ENCODE results near the gene ZBTB38. TPM values are rescaled to one million over a fixed set of nuclear protein-coding genes. Genes with fewer than 3 reads are reported as not detected.

ZBTB38 gene
- total RNA-seq, 2 donors from 2014 or later = 101 to 125 TPM

GRCh38 chr3:141412087-141412935, 44.0 kb downstream of the ZBTB38 start:
- intact Hi-C loops (cut with DNase I) = no loop called here
- no peak for DNase-seq (ENCODE audit: low spot score)

GRCh38 chr3:141412936-141413354, 44.6 kb downstream of the ZBTB38 start:
- peak; percentile 97 for DNase-seq (ENCODE audit: low spot score)
- intact Hi-C loops (cut with DNase I) = no loop called here

GRCh38 chr3:141413391-141413790, 45.1 kb downstream of the ZBTB38 start:
- intact Hi-C loops (cut with DNase I) = no loop called here

GRCh38 chr3:141413801-141414689, 45.7 kb downstream of the ZBTB38 start:
- intact Hi-C loops (cut with DNase I) = no loop called here
- no peak for DNase-seq (ENCODE audit: low spot score)

More at GRCh38 chr3:141413391-141413790, 45.1 kb downstream of the ZBTB38 start:
- no peak for DNase-seq (ENCODE audit: low spot score)

- intact Hi-C loops (cut with DNase I) = no loop called here
- no peak for DNase-seq (ENCODE audit: low spot score)
Observed at GRCh38 chr3:141414800-141415462, 46.6 kb downstream of the ZBTB38 start.

GRCh38 chr3:141415953-141416352, 47.6 kb downstream of the ZBTB38 start:
- intact Hi-C loops (cut with DNase I) = no loop called here
- no peak for DNase-seq (ENCODE audit: low spot score)

Other genes with a start within 250 kb of the ZBTB38 start
- gene PXYLP1, start 136.7 kb upstream of the ZBTB38 start, total RNA-seq = 10 to 100 TPM; 11.0 to 13.8 TPM
- 10 to 100 TPM; 17.1 to 21.4 TPM for gene RASA2, start 118.5 kb downstream of the ZBTB38 start, total RNA-seq